HepG2 (cell line): Measurements from ENCODE around the gene KIRREL3. TPM values are rescaled to one million over a fixed set of nuclear protein-coding genes. Genes with fewer than 3 reads are reported as not detected.

Experiments used
- ATAC-seq: fragments of 200-7000 bp; cut with Tn5 transposase; 3 replicates; pipeline ENCODE4 v1.9.1; 2020; ENCODE audit warnings: mild to moderate bottlenecking, moderate library complexity
- BruUV-seq: library from RNA; stranded (reverse); fragments of 400-500 nt; replicated peaks from 2 replicates; lab custom pipeline; 2021; lab: Mats Ljungman, UMichigan
- CTCF ChIA-PET: fragments of 300-600 bp; formaldehyde crosslinking; extraction: SDS; loops from one replicate; lab custom pipeline; 2021; ENCODE audit warnings: low total read pairs, inconsistent platforms, low intra/inter-chr PET ratio; lab: Yijun Ruan, JAX
- POLR2A ChIA-PET: fragments of 350-600 bp; sonication (Branson Sonifier 250); formaldehyde crosslinking; loops from one replicate; lab custom pipeline; 2020; ENCODE audit warnings: antibody characterized with exemption, inconsistent platforms; lab: Yijun Ruan, JAX
- DNase-seq: peaks from one replicate; pipeline ENCODE4 v3.0.0-alpha.2; 2015; ENCODE audit warnings: low spot score
- FAIRE-seq: peaks from 3 replicates; lab custom pipeline; 2011; peaks lifted over from hg19 to GRCh38; lab: Jason Lieb, UNC
- H2AFZ ChIP-seq: one replicate; pipeline ENCODE4 v1.6.1; 2011; ENCODE audit warnings: low read length, inconsistent platforms
- H3K27ac ChIP-seq: fragments of 300-600 bp; 3 replicates; pipeline ENCODE4 v1.8.0; 2011; ENCODE audit warnings: mixed run types, mild to moderate bottlenecking, mixed read lengths, low read length, inconsistent platforms; ENCODE audit not compliant: insufficient read depth; ENCODE audit errors: extremely low read length
- H3K27me3 ChIP-seq, 2 experiments: fragments of 200-600 bp in 1 of 2; 2 replicates in 1 of 2; 3 replicates in 1 of 2; pipeline versions ENCODE4 v1.6.0 to v1.8.0; 2011; ENCODE audit warnings: low read length in 2 of 2, mild to moderate bottlenecking in 2 of 2, moderate library complexity in 2 of 2, inconsistent platforms in 1 of 2; ENCODE audit not compliant: insufficient read depth in 2 of 2, control insufficient read depth in 1 of 2
- H3K36me3 ChIP-seq, 2 experiments: fragments of 200-600 bp in 1 of 2; replicated peaks in 1 of 2; 2 replicates in 1 of 2; 3 replicates in 1 of 2; pipeline versions ENCODE4 v1.5.1 to v1.8.0; 2011; ENCODE audit warnings: low read length in 2 of 2, inconsistent platforms in 1 of 2; ENCODE audit not compliant: insufficient read depth in 2 of 2, control insufficient read depth in 1 of 2
- H3K4me1 ChIP-seq: 2 replicates; pipeline ENCODE4 v1.5.1; 2012; ENCODE audit warnings: low read length, inconsistent platforms; ENCODE audit not compliant: insufficient read depth
- H3K4me2 ChIP-seq: 2 replicates; pipeline ENCODE4 v1.6.0; 2011; ENCODE audit warnings: low read depth, low read length, inconsistent platforms
- H3K4me3 ChIP-seq, 3 experiments: fragments of 200-600 bp in 1 of 3; sonication (generic), shearing (Covaris generic) in 1 of 3; replicated peaks in 1 of 3; 2 replicates each; pipeline ENCODE4 v1.5.1; 2011 to 2016; ENCODE audit warnings: low read length in 3 of 3, inconsistent platforms in 2 of 3, low read depth in 2 of 3, mild to moderate bottlenecking in 2 of 3, control low read depth in 1 of 3, mixed read lengths in 1 of 3; ENCODE audit not compliant: insufficient read depth in 1 of 3
- H3K79me2 ChIP-seq: one replicate; pipeline ENCODE4 v1.6.1; 2011; ENCODE audit warnings: low read length, inconsistent platforms; ENCODE audit not compliant: insufficient read depth
- H3K9ac ChIP-seq: 2 replicates; pipeline ENCODE4 v1.6.0; 2011; ENCODE audit warnings: mild to moderate bottlenecking, low read depth, low read length, inconsistent platforms; ENCODE audit not compliant: insufficient read depth
- H3K9me3 ChIP-seq: 2 replicates; pipeline ENCODE4 v1.5.1; 2012; ENCODE audit warnings: mild to moderate bottlenecking, low read length
- H4K20me1 ChIP-seq: 2 replicates; pipeline ENCODE4 v1.6.0; 2011; ENCODE audit warnings: inconsistent platforms, mild to moderate bottlenecking, low read length, moderate library complexity; ENCODE audit not compliant: insufficient read depth
- ATAD3A ChIP-seq: sonication (generic); formaldehyde crosslinking; IDR thresholded peaks from 2 replicates; pipeline ENCODE4 v1.4.0; 2020; ENCODE audit warnings: missing genetic modification reagents
- EHMT2 ChIP-seq: fragments of 200-600 bp; sonication (generic); IDR thresholded peaks from 2 replicates; pipeline ENCODE4 v1.7.0; 2017; ENCODE audit warnings: antibody characterized with exemption, low read depth, low read length, borderline replicate concordance
- GABPB1 ChIP-seq: IDR thresholded peaks from 2 replicates; pipeline ENCODE4 v1.6.1; 2016; ENCODE audit warnings: mild to moderate bottlenecking, missing genetic modification reagents, moderate library complexity, missing compliant biosample characterization
- MTF1 ChIP-seq: sonication (generic); formaldehyde crosslinking; IDR thresholded peaks from 2 replicates; pipeline ENCODE4 v1.5.0; 2020; ENCODE audit warnings: missing genetic modification reagents
- NFIC ChIP-seq: IDR thresholded peaks from 2 replicates; pipeline ENCODE4 v1.6.1; 2012; ENCODE audit warnings: mild to moderate bottlenecking, low read length, inconsistent platforms
- RBM22 ChIP-seq: fragments of 200-400 bp; formaldehyde crosslinking; optimal IDR thresholded peaks from 2 replicates; pipeline ENCODE3; 2017; ENCODE audit warnings: mild to moderate bottlenecking, low read length, moderate library complexity
- ZBTB8A ChIP-seq: sonication (generic); formaldehyde crosslinking; IDR thresholded peaks from 2 replicates; pipeline ENCODE4 v1.4.0; 2020; ENCODE audit warnings: mild to moderate bottlenecking, low read depth, missing genetic modification reagents, borderline replicate concordance
- ZMYM4 ChIP-seq: sonication (generic); formaldehyde crosslinking; IDR thresholded peaks from 2 replicates; pipeline ENCODE4 v1.8.1; 2023; ENCODE audit warnings: mild to moderate bottlenecking, missing genetic modification reagents
- ZNF17 ChIP-seq: sonication (generic); formaldehyde crosslinking; IDR thresholded peaks from 2 replicates; pipeline ENCODE4 v1.5.0; 2020; ENCODE audit warnings: mild to moderate bottlenecking, missing genetic modification reagents
- ZNF343 ChIP-seq: sonication (generic); formaldehyde crosslinking; IDR thresholded peaks from 2 replicates; pipeline ENCODE4 v1.4.0; 2020; ENCODE audit warnings: mild to moderate bottlenecking, missing genetic modification reagents
- WGBS: methylation state at CpG from one replicate; pipeline ENCODE4 v1.1.6; 2017; ENCODE audit warnings: low lambda C conversion rate; 5-methylcytosine and 5-hydroxymethylcytosine counted together
- in situ Hi-C: cut with HindIII; loops from 2 replicates; pipeline ENCODE4 v1.10.0; 2017; ENCODE audit warnings: low pct_unique_long_range_greater_than_20kb; ENCODE audit not compliant: extremely low pct_ligation_motif_present
- intact Hi-C: fragments of 100-400 bp; cut with micrococcal nuclease; formaldehyde crosslinking; loops from one replicate; pipeline ENCODE4 v1.10.0; 2022; ENCODE audit not compliant: unreplicated experiment
- polyA plus RNA-seq, 8 experiments: library from polyadenylated mRNA; depleted of rRNA in 3 of 8; stranded (reverse) in 7 of 8; unstranded in 1 of 8; fragments of >200 nt; fragmentation: Illumina TruSeq in 4 of 8; extraction: Trizol in 4 of 8; gene quantifications; 2 replicates each; pipeline versions ENCODE4 v1.2.1 to v1.2.3, GENCODE V29; 2011 to 2016; ENCODE audit warnings: low read depth in 4 of 8, missing spikeins in 1 of 8, mixed read lengths in 1 of 8; ENCODE audit not compliant: insufficient read depth in 1 of 8
- total RNA-seq, 5 experiments: library from RNA; depleted of rRNA; stranded (reverse); fragments of >200 nt; fragmentation: Illumina TruSeq; extraction: Trizol; gene quantifications; 2 replicates each; pipeline ENCODE4 v1.2.3, GENCODE V29; 2016; ENCODE audit warnings: low read depth in 1 of 5
- TF ChIP-seq, protein P1 (sequence below): sonication (generic); formaldehyde crosslinking; IDR thresholded peaks from 2 replicates; pipeline ENCODE4 v1.4.0; 2020; ENCODE audit warnings: missing genetic modification reagents

The KIRREL3 gene
- total and polyA plus RNA-seq, 2 of the 13 experiments (the other 11 are each of a cell fraction or from before 2014, with no cell fraction given) = not detected

DNA sequence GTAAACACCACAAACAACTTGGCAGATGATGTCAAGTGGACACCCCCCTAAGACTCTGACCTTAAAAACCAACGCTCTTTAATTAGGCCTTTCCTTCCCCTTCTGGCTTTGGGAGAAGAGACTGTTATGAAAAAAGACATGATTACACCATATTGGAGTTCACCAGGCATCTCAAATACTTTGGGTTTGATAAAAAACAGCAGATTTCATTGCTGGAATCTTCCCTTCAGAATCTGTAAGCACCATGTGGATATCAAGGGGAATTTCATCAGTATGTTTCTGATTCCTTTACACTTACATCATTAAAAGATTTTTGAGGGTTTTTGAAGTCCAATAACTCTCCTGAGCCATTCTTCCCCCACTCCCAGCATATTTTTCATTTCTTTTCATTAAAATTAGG, 85.6 kb downstream of the KIRREL3 start:
- BruUV-seq = no TSS peak
- Histone ChIP-seq H3K9ac (no peak overlapping the region), H2AFZ (no peak overlapping the region), H3K9me3 (no peaks in the 10 kb centered on the region), H3K4me3 (no peak overlapping the region), H3K79me2 (no peaks in the 10 kb centered on the region), H3K27ac (no peak overlapping the region), H3K4me1 (no peaks in the 10 kb centered on the region), H3K27me3 (no peaks in the 10 kb centered on the region; a peak in 1 of 5 replicates), H4K20me1 (no peaks in the 10 kb centered on the region), H3K4me2 (no peak overlapping the region), H3K36me3 (no peaks in the 10 kb centered on the region)
- DNase-seq (no peak), ATAC-seq (no peak), FAIRE-seq (no peak)
- ChIA-PET POLR2A (no interaction called here), CTCF (no interaction called here)
- intact Hi-C loops = no loop called here
- in situ Hi-C loops = no loop called here
- TF ChIP-seq RBM22 (no peak), GABPB1 (no peak), NFIC (no peak), ZNF343 (no peak), ZNF17 (no peak), ZBTB8A (CRISPR knock-in tag) (no peak)
- WGBS = 0% methylated on average over 1 of the region's 1 CpG

DNA sequence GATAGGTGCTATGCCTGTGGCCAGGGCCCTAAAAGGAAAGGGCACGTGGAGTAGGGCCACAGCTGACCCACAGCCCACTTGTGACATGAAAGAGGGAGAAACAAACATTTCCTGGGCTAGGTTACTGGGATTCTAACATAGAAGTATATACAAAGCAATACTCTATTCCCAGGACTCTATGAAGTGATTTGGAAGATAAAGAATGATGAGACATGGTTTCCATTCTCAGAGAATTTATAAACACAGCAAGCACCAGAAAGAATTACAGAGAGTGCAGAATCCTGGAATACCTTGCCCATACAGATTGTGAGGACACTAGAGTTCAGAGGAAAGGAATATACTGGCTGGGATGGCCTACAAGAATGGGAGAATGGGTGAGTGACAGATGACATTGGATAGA, 86.4 kb downstream of the KIRREL3 start:
- BruUV-seq = no TSS peak
- WGBS = 0% methylated on average over 1 of the region's 1 CpG
- no peaks in the 10 kb centered on the region for H4K20me1 ChIP-seq
- POLR2A ChIA-PET = no interaction called here
- no peaks in the 10 kb centered on the region for H3K79me2 ChIP-seq
- no peaks in the 10 kb centered on the region for H3K36me3 ChIP-seq
- H3K27ac ChIP-seq = no peak overlapping the region
- H3K4me2 ChIP-seq = no peak overlapping the region
- intact Hi-C loops (no loop called here), in situ Hi-C loops (no loop called here)
- TF ChIP-seq, protein P1, sequence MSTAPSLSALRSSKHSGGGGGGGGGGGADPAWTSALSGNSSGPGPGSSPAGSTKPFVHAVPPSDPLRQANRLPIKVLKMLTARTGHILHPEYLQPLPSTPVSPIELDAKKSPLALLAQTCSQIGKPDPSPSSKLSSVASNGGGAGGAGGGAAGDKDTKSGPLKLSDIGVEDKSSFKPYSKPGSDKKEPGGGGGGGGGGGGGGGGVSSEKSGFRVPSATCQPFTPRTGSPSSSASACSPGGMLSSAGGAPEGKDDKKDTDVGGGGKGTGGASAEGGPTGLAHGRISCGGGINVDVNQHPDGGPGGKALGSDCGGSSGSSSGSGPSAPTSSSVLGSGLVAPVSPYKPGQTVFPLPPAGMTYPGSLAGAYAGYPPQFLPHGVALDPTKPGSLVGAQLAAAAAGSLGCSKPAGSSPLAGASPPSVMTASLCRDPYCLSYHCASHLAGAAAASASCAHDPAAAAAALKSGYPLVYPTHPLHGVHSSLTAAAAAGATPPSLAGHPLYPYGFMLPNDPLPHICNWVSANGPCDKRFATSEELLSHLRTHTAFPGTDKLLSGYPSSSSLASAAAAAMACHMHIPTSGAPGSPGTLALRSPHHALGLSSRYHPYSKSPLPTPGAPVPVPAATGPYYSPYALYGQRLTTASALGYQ (CRISPR knock-in tag) = no peak
- TF ChIP-seq MTF1 (CRISPR knock-in tag) = no peak
- no peak for TF ChIP-seq EHMT2
- no peak for TF ChIP-seq ZMYM4 (CRISPR knock-in tag)
- TF ChIP-seq ATAD3A = no peak
- TF ChIP-seq, all 625 proteins: peak for 0
- CTCF ChIA-PET = no interaction called here
- H2AFZ ChIP-seq = no peak overlapping the region
- H3K9me3 ChIP-seq = no peaks in the 10 kb centered on the region
- no peak for FAIRE-seq
- no peak overlapping the region for H3K4me3 ChIP-seq
- no peak for ATAC-seq
- no peaks in the 10 kb centered on the region; a peak in 1 of 5 replicates for H3K27me3 ChIP-seq
- DNase-seq = no peak
- no peaks in the 10 kb centered on the region for H3K4me1 ChIP-seq
- H3K9ac ChIP-seq = no peak overlapping the region
